Body of pancreas (tissue), 4 donors: ENCODE results near the gene BMP4.

Source experiments
- POLR2A ChIP-seq, 3 donors: fragments of 450-650 bp; IDR thresholded peaks; one replicate each; pipeline ENCODE4 v1.6.1; 2016; ENCODE audit warnings: antibody characterized with exemption in 3 of 3, mild to moderate bottlenecking in 2 of 3
- TF ChIP-seq, protein P1 (sequence below), 7 experiments: fragments of 450-650 bp in 4 of 7; fragments of 200-600 bp in 3 of 7; sonication (generic) in 3 of 7; IDR thresholded peaks; one replicate each; pipeline ENCODE4 v1.5.1; 2016 to 2019; ENCODE audit warnings: antibody characterized with exemption in 7 of 7

DNA sequence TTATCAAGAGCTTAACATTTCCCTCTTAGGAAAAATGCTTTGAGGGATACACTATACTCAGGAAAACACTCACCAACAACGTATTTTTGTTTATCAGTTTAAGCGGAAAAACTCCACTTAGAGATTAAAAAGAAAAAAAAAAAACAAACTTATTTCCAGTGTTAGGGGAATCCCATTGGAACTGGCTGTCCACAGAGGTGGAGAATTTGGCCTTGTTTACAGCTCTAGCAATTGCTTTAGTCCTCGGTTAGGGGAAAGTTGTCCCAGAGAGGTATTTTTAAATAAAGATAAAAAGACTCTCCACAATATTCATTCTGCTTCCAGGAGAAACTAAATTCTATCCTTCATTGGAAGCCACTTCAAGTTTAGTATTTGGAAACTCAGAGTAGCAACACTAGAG is 21.6 kb upstream of the BMP4 start:
- TF ChIP-seq, protein P1, sequence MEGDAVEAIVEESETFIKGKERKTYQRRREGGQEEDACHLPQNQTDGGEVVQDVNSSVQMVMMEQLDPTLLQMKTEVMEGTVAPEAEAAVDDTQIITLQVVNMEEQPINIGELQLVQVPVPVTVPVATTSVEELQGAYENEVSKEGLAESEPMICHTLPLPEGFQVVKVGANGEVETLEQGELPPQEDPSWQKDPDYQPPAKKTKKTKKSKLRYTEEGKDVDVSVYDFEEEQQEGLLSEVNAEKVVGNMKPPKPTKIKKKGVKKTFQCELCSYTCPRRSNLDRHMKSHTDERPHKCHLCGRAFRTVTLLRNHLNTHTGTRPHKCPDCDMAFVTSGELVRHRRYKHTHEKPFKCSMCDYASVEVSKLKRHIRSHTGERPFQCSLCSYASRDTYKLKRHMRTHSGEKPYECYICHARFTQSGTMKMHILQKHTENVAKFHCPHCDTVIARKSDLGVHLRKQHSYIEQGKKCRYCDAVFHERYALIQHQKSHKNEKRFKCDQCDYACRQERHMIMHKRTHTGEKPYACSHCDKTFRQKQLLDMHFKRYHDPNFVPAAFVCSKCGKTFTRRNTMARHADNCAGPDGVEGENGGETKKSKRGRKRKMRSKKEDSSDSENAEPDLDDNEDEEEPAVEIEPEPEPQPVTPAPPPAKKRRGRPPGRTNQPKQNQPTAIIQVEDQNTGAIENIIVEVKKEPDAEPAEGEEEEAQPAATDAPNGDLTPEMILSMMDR (IDR thresholded peaks at IDR 0.05) = no peak
- TF ChIP-seq POLR2A (IDR thresholded peaks at IDR 0.05) = no peak
